Transverse colon (tissue), 4 donors: ENCODE results near the gene GPT2.

ENCODE experiments used
- EP300 ChIP-seq: sonication (generic); formaldehyde crosslinking; IDR thresholded peaks from one replicate; pipeline ENCODE4 v1.6.1; 2017; ENCODE audit warnings: antibody characterized with exemption, low read depth
- POLR2A ChIP-seq: fragments of 450-650 bp; IDR thresholded peaks from one replicate; pipeline ENCODE4 v1.6.1; 2016; ENCODE audit warnings: antibody characterized with exemption, mild to moderate bottlenecking, moderate library complexity
- POLR2AphosphoS5 ChIP-seq, 3 donors: sonication (generic); formaldehyde crosslinking; IDR thresholded peaks; one replicate each; pipeline ENCODE4 v1.6.1; 2016; ENCODE audit warnings: antibody characterized with exemption in 3 of 3
- TF ChIP-seq, protein P1 (sequence below), 5 experiments: fragments of 200-600 bp in 3 of 5; fragments of 450-650 bp in 2 of 5; sonication (generic) in 3 of 5; IDR thresholded peaks; 1 replicate in 2 of 5; 2 replicates in 3 of 5; pipeline ENCODE4 v1.5.1; 2016 to 2017; ENCODE audit warnings: antibody characterized with exemption in 5 of 5, inconsistent platforms in 3 of 5, mild to moderate bottlenecking in 2 of 5, moderate library complexity in 1 of 5

DNA sequence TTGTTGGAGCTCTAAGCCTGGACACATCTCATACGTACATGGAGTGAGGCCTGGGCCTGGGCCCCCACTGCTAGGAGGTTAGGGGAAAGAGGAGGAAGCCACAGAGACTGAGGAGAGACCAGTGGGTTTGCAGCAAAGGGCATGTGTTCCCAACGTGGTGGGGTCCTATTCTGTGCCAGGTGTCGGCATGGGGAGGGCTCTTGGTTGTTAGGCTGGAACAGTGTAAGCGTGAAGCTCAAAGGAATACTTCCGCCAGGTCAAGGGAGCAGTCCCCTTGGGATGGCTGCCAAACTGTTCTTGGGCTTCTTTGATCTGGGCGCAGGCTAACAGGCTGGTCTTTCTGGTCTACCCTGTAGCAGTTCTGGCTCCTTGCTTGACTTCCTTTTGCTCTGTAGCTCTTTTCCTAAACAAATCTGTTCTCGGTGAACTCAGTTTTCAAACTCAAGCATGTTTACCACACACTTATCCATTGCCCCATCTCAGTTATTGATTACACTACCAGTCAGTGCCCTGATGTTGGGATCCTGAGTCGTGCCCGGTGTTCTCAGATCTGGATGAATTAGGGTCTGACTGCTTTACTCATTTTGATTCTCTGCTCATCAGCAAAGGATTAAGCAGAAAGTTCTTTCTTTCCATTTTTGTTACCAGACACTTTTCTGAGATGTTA lies 36.4 kb downstream of the GPT2 start:
- TF ChIP-seq POLR2AphosphoS5 (IDR thresholded peaks at IDR 0.05), result no peak
- TF ChIP-seq POLR2A, result no peak
- TF ChIP-seq, protein P1, sequence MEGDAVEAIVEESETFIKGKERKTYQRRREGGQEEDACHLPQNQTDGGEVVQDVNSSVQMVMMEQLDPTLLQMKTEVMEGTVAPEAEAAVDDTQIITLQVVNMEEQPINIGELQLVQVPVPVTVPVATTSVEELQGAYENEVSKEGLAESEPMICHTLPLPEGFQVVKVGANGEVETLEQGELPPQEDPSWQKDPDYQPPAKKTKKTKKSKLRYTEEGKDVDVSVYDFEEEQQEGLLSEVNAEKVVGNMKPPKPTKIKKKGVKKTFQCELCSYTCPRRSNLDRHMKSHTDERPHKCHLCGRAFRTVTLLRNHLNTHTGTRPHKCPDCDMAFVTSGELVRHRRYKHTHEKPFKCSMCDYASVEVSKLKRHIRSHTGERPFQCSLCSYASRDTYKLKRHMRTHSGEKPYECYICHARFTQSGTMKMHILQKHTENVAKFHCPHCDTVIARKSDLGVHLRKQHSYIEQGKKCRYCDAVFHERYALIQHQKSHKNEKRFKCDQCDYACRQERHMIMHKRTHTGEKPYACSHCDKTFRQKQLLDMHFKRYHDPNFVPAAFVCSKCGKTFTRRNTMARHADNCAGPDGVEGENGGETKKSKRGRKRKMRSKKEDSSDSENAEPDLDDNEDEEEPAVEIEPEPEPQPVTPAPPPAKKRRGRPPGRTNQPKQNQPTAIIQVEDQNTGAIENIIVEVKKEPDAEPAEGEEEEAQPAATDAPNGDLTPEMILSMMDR (IDR thresholded peaks at IDR 0.05), result no peak
- no peak for TF ChIP-seq EP300
